Endothelial cell of umbilical vein (primary cell): Measurements from ENCODE around the gene CDC5L. TPM values are rescaled to one million over a fixed set of nuclear protein-coding genes. Genes with fewer than 3 reads are reported as not detected.

Experiments
- BruUV-seq: library from RNA; stranded (reverse); fragments of 400-500 nt; replicated peaks from 2 replicates; lab custom pipeline; 2021; lab: Mats Ljungman, UMichigan
- CTCF ChIA-PET: fragments of 300-600, 350-600 bp; sonication (Branson Sonifier 250); formaldehyde crosslinking; loops from one replicate; lab custom pipeline; 2021; ENCODE audit warnings: antibody characterized with exemption, inconsistent platforms; lab: Charles Lee
- POLR2A ChIA-PET: fragments of 300-600, 350-600 bp; sonication (Branson Sonifier 250); formaldehyde crosslinking; loops from one replicate; lab custom pipeline; 2021; ENCODE audit warnings: antibody characterized with exemption, inconsistent platforms; lab: Charles Lee
- DNase-seq: peaks from one replicate; pipeline ENCODE4 v3.0.0-alpha.2; 2011; ENCODE audit warnings: low read depth, low spot score
- FAIRE-seq: peaks from 2 replicates; lab custom pipeline; 2011; peaks lifted over from hg19 to GRCh38; lab: Jason Lieb, UNC
- H2AFZ ChIP-seq: 2 replicates; pipeline ENCODE4 v1.6.0; 2012; ENCODE audit warnings: low read depth, low read length, control low read depth, inconsistent platforms
- H3K27ac ChIP-seq: 2 replicates; pipeline ENCODE4 v1.5.1; 2011; ENCODE audit warnings: low read depth, mild to moderate bottlenecking, control low read depth, low read length, moderate library complexity; ENCODE audit not compliant: insufficient read depth
- H3K27me3 ChIP-seq, 2 experiments: 2 replicates each; pipeline versions ENCODE4 v1.6.0 to v1.6.1; 2011; ENCODE audit warnings: low read length in 2 of 2, mixed read lengths in 1 of 2; ENCODE audit not compliant: control insufficient read depth in 2 of 2, insufficient read depth in 2 of 2
- H3K36me3 ChIP-seq, 2 experiments: 2 replicates in 1 of 2; 3 replicates in 1 of 2; pipeline ENCODE4 v1.5.1; 2011; ENCODE audit warnings: low read length in 2 of 2, mild to moderate bottlenecking in 1 of 2, moderate library complexity in 1 of 2; ENCODE audit not compliant: control insufficient read depth in 2 of 2, insufficient read depth in 2 of 2; ENCODE audit errors: extremely low read depth in 1 of 2
- H3K4me1 ChIP-seq: 3 replicates; pipeline ENCODE4 v1.5.1; 2011; ENCODE audit warnings: mild to moderate bottlenecking, low read length; ENCODE audit not compliant: control insufficient read depth, insufficient read depth; ENCODE audit errors: extremely low read depth
- H3K4me2 ChIP-seq: 2 replicates; pipeline ENCODE4 v1.6.1; 2011; ENCODE audit warnings: low read length, control low read depth, mixed read lengths; ENCODE audit not compliant: insufficient read depth
- H3K4me3 ChIP-seq, 3 experiments: fragments of 200-600 bp in 1 of 3; sonication (generic), shearing (Covaris generic) in 1 of 3; replicated peaks in 1 of 3; 2 replicates each; pipeline ENCODE4 v1.5.1; 2011 to 2016; ENCODE audit warnings: control low read depth in 3 of 3, low read length in 3 of 3, mild to moderate bottlenecking in 2 of 3, inconsistent platforms in 1 of 3, low read depth in 1 of 3, moderate library complexity in 1 of 3; ENCODE audit not compliant: insufficient read depth in 1 of 3
- H3K79me2 ChIP-seq: 2 replicates; pipeline ENCODE4 v1.6.0; 2012; ENCODE audit warnings: low read length, inconsistent platforms; ENCODE audit not compliant: control insufficient read depth, insufficient read depth
- H3K9ac ChIP-seq: replicated peaks from 2 replicates; pipeline ENCODE3; 2011; ENCODE audit warnings: low read length, control low read depth; ENCODE audit not compliant: insufficient read depth; ENCODE audit errors: extremely low read depth
- H3K9me1 ChIP-seq: replicated peaks from 3 replicates; pipeline ENCODE4 v1.6.0; 2011; ENCODE audit warnings: mild to moderate bottlenecking, low read length; ENCODE audit not compliant: control insufficient read depth, insufficient read depth; ENCODE audit errors: extremely low read depth
- H3K9me3 ChIP-seq: replicated peaks from 2 replicates; pipeline ENCODE4 v1.5.1; 2012; ENCODE audit warnings: low read length, inconsistent platforms; ENCODE audit not compliant: control insufficient read depth, insufficient read depth
- H4K20me1 ChIP-seq: replicated peaks from 2 replicates; pipeline ENCODE3; 2011; ENCODE audit warnings: mild to moderate bottlenecking, low read length; ENCODE audit not compliant: control insufficient read depth, insufficient read depth; ENCODE audit errors: extremely low read depth
- EZH2 ChIP-seq: IDR thresholded peaks from 2 replicates; pipeline ENCODE4 v1.6.1; 2012; ENCODE audit warnings: borderline replicate concordance, low read depth, mild to moderate bottlenecking, moderate library complexity, low read length, inconsistent platforms; ENCODE audit not compliant: severe bottlenecking
- FOS ChIP-seq: IDR thresholded peaks from 2 replicates; pipeline ENCODE4 v1.6.1; 2011; ENCODE audit warnings: mild to moderate bottlenecking, low read length, moderate library complexity, borderline replicate concordance; ENCODE audit not compliant: insufficient read depth
- MYC ChIP-seq: IDR thresholded peaks from one replicate; pipeline ENCODE4 v1.6.1; 2011; ENCODE audit warnings: mild to moderate bottlenecking, low read depth, low read length
- POLR2A ChIP-seq: IDR thresholded peaks from 2 replicates; pipeline ENCODE4 v1.6.1; 2012; ENCODE audit warnings: low read depth, mild to moderate bottlenecking, control low read depth, low read length
- POLR2AphosphoS5 ChIP-seq: IDR thresholded peaks from 2 replicates; pipeline ENCODE4 v1.6.1; 2012; ENCODE audit warnings: low read depth, mild to moderate bottlenecking, control low read depth, low read length, moderate library complexity; ENCODE audit not compliant: insufficient read depth
- dilution Hi-C: fragments of 300-500 bp; cut with MboI; formaldehyde crosslinking; loops from one replicate; pipeline ENCODE4 v1.15.0; 2019; ENCODE audit warnings: low sequenced_read_pairs; ENCODE audit not compliant: extremely low pct_ligation_motif_present
- intact Hi-C: fragments of 100-400 bp; cut with micrococcal nuclease; formaldehyde crosslinking; loops from one replicate; pipeline ENCODE4 v1.10.0; 2022
- polyA plus RNA-seq, 4 experiments: library from polyadenylated mRNA; depleted of rRNA in 3 of 4; stranded (reverse) in 3 of 4; unstranded in 1 of 4; fragments of >200 nt; gene quantifications; 2 replicates each; pipeline versions ENCODE4 v1.2.1 to v1.2.3, GENCODE V29; 2011 to 2012; ENCODE audit warnings: missing spikeins in 1 of 4
- total RNA-seq: library from RNA; stranded (reverse); gene quantifications from 2 replicates; pipeline ENCODE4 v1.2.3, GENCODE V29; 2021

The CDC5L gene
- total and polyA plus RNA-seq, 2 donors (not counting 3 experiments of a cell fraction or from before 2014, with no cell fraction given), result 6.9 to 24.6 TPM

GRCh38 chr6:44495036-44495901 is 107.8 kb downstream of the CDC5L start:
- H3K27ac ChIP-seq, result no peak overlapping the region
- BruUV-seq, result no TSS peak
- no peak for FAIRE-seq

GRCh38 chr6:44496665-44497369 is 109.3 kb downstream of the CDC5L start:
- intact Hi-C loops (no loop called here), dilution Hi-C loops (no loop called here)
- peaks cover 0 to 2% of the 10 kb centered on the region in 2 experiments for H3K27me3 ChIP-seq
- ChIA-PET CTCF (interaction anchor here (6.4 kb wide), 1 partner anchor 21 kb away, joined by 68 read pairs; no protein-coding TSS in a partner anchor), POLR2A (no interaction called here)
- BruUV-seq, result no TSS peak
- no peaks in the 10 kb centered on the region for H4K20me1 ChIP-seq
- H3K9me1 ChIP-seq, result no peaks in the 10 kb centered on the region
- peaks cover 4% of the 10 kb centered on the region for H3K4me1 ChIP-seq
- no peak for TF ChIP-seq MYC
- H3K79me2 ChIP-seq, result no peaks in the 10 kb centered on the region
- H3K4me3 ChIP-seq, result no peak overlapping the region
- H3K27ac ChIP-seq, result no peak overlapping the region
- no peak for DNase-seq
- H3K9me3 ChIP-seq, result no peaks in the 10 kb centered on the region
- H3K9ac ChIP-seq, result no peak overlapping the region
- no peak for FAIRE-seq
- no peak overlapping the region for H3K4me2 ChIP-seq
- H3K36me3 ChIP-seq, result no peaks in the 10 kb centered on the region
- no peak overlapping the region for H2AFZ ChIP-seq

More at GRCh38 chr6:44495036-44495901, 107.8 kb downstream of the CDC5L start:
- H3K4me1 ChIP-seq, result peaks cover 17% of the 10 kb centered on the region
- no peaks in the 10 kb centered on the region for H3K9me3 ChIP-seq
- no peak overlapping the region for H3K4me2 ChIP-seq
- no peaks in the 10 kb centered on the region for H3K9me1 ChIP-seq
- POLR2A ChIA-PET, result no interaction called here
- H3K4me3 ChIP-seq, result no peak overlapping the region
- no peak for DNase-seq
- no peak overlapping the region for H2AFZ ChIP-seq
- no peaks in the 10 kb centered on the region for H4K20me1 ChIP-seq
- H3K79me2 ChIP-seq, result no peaks in the 10 kb centered on the region
- dilution Hi-C loops, result no loop called here
- H3K36me3 ChIP-seq, result no peaks in the 10 kb centered on the region
- CTCF ChIA-PET, result interaction anchor here (1.1 to 6.4 kb wide), 6 partner anchors 17 to 160 kb away, joined by 3 to 68 read pairs (median 4); no protein-coding TSS in a partner anchor
- H3K27me3 ChIP-seq, result no peaks in the 10 kb centered on the region
- H3K9ac ChIP-seq, result no peak overlapping the region
- TF ChIP-seq MYC (no peak), EZH2 (no peak), FOS (no peak), POLR2AphosphoS5 (no peak), POLR2A (no peak)
- intact Hi-C loops, result no loop called here
